Panc1 (cell line): ENCODE results near the gene OR51E2.

Experiments used
- CTCF ChIP-seq: fragments of 450-650 bp; IDR thresholded peaks from 2 replicates; pipeline ENCODE4 v1.5.1; 2017; ENCODE audit warnings: mild to moderate bottlenecking
- REST ChIP-seq, 2 experiments: IDR thresholded peaks; 2 replicates each; pipeline ENCODE4 v1.6.1; 2011 to 2012; ENCODE audit warnings: low read depth in 2 of 2, control low read depth in 1 of 2, low read length in 1 of 2, mild to moderate bottlenecking in 1 of 2, moderate library complexity in 1 of 2; ENCODE audit not compliant: insufficient read depth in 1 of 2
- SIN3A ChIP-seq: IDR thresholded peaks from 2 replicates; pipeline ENCODE4 v1.6.1; 2012; ENCODE audit warnings: low read depth, mild to moderate bottlenecking, low read length, moderate library complexity, borderline replicate concordance; ENCODE audit not compliant: insufficient read depth
- TCF7L2 ChIP-seq: IDR thresholded peaks from 2 replicates; pipeline ENCODE4 v1.6.1; 2011; ENCODE audit warnings: mild to moderate bottlenecking, low read depth, low read length, inconsistent platforms

GRCh38 chr11:4677948-4678347, 19.7 kb downstream of the OR51E2 start:
- TF ChIP-seq CTCF (no peak), REST (IDR thresholded peaks at IDR 0.05; ENCODE audit: insufficient read depth in 1 of 2, low read depth in 2 of 2, low read length in 1 of 2) (no peak), SIN3A (no peak), TCF7L2 (no peak)
